Measurements from ENCODE around the gene MEAF6. TPM values are rescaled to one million over a fixed set of nuclear protein-coding genes. Genes with fewer than 3 reads are reported as not detected.

Gene MEAF6
- total and polyA plus RNA-seq, 2 experiments from 2014 or later, result 60.1 to 64.5 TPM

DNA sequence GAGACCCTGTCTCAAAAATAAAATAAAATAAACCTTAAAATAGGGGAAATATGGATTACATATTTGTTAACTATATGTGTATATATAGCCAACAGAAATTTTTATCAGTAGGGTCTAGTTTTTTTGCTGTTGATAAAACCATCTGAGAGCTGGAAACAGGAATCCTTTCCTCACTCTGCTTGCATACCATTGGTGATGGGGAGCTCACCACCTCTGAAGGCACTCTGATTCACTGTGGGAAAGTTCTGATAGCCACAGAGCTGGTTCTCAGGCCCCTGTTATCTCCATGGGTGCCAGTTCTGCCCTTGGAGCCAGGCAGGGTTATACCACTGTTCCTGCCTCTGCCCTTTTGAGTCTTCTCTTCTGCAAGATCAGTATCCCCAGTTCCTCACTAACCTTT lies 58.0 kb downstream of the MEAF6 start (continued):
- TF ChIP-seq, protein P1, sequence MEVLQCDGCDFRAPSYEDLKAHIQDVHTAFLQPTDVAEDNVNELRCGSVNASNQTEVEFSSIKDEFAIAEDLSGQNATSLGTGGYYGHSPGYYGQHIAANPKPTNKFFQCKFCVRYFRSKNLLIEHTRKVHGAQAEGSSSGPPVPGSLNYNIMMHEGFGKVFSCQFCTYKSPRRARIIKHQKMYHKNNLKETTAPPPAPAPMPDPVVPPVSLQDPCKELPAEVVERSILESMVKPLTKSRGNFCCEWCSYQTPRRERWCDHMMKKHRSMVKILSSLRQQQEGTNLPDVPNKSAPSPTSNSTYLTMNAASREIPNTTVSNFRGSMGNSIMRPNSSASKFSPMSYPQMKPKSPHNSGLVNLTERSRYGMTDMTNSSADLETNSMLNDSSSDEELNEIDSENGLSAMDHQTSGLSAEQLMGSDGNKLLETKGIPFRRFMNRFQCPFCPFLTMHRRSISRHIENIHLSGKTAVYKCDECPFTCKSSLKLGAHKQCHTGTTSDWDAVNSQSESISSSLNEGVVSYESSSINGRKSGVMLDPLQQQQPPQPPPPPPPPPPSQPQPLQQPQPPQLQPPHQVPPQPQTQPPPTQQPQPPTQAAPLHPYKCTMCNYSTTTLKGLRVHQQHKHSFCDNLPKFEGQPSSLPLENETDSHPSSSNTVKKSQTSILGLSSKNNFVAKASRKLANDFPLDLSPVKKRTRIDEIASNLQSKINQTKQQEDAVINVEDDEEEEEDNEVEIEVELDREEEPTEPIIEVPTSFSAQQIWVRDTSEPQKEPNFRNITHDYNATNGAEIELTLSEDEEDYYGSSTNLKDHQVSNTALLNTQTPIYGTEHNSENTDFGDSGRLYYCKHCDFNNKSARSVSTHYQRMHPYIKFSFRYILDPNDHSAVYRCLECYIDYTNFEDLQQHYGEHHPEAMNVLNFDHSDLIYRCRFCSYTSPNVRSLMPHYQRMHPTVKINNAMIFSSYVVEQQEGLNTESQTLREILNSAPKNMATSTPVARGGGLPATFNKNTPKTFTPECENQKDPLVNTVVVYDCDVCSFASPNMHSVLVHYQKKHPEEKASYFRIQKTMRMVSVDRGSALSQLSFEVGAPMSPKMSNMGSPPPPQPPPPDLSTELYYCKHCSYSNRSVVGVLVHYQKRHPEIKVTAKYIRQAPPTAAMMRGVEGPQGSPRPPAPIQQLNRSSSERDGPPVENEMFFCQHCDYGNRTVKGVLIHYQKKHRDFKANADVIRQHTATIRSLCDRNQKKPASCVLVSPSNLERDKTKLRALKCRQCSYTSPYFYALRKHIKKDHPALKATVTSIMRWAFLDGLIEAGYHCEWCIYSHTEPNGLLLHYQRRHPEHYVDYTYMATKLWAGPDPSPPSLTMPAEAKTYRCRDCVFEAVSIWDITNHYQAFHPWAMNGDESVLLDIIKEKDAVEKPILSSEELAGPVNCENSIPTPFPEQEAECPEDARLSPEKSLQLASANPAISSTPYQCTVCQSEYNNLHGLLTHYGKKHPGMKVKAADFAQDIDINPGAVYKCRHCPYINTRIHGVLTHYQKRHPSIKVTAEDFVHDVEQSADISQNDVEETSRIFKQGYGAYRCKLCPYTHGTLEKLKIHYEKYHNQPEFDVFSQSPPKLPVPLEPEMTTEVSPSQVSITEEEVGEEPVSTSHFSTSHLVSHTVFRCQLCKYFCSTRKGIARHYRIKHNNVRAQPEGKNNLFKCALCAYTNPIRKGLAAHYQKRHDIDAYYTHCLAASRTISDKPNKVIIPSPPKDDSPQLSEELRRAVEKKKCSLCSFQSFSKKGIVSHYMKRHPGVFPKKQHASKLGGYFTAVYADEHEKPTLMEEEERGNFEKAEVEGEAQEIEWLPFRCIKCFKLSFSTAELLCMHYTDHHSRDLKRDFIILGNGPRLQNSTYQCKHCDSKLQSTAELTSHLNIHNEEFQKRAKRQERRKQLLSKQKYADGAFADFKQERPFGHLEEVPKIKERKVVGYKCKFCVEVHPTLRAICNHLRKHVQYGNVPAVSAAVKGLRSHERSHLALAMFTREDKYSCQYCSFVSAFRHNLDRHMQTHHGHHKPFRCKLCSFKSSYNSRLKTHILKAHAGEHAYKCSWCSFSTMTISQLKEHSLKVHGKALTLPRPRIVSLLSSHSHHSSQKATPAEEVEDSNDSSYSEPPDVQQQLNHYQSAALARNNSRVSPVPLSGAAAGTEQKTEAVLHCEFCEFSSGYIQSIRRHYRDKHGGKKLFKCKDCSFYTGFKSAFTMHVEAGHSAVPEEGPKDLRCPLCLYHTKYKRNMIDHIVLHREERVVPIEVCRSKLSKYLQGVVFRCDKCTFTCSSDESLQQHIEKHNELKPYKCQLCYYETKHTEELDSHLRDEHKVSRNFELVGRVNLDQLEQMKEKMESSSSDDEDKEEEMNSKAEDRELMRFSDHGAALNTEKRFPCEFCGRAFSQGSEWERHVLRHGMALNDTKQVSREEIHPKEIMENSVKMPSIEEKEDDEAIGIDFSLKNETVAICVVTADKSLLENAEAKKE (CRISPR knock-in tag; IDR thresholded peaks at IDR 0.05), result no peak
- TF ChIP-seq EZH2phosphoT487 (IDR thresholded peaks at IDR 0.05; ENCODE audit: unreplicated experiment), result no peak
- TF ChIP-seq, protein P2, sequence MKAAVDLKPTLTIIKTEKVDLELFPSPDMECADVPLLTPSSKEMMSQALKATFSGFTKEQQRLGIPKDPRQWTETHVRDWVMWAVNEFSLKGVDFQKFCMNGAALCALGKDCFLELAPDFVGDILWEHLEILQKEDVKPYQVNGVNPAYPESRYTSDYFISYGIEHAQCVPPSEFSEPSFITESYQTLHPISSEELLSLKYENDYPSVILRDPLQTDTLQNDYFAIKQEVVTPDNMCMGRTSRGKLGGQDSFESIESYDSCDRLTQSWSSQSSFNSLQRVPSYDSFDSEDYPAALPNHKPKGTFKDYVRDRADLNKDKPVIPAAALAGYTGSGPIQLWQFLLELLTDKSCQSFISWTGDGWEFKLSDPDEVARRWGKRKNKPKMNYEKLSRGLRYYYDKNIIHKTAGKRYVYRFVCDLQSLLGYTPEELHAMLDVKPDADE (IDR thresholded peaks at IDR 0.05), result no peak
- no peak for TF ChIP-seq CREB1 (CRISPR knock-in tag; IDR thresholded peaks at IDR 0.05; ENCODE audit: low read depth)
- TF ChIP-seq, protein P3, sequence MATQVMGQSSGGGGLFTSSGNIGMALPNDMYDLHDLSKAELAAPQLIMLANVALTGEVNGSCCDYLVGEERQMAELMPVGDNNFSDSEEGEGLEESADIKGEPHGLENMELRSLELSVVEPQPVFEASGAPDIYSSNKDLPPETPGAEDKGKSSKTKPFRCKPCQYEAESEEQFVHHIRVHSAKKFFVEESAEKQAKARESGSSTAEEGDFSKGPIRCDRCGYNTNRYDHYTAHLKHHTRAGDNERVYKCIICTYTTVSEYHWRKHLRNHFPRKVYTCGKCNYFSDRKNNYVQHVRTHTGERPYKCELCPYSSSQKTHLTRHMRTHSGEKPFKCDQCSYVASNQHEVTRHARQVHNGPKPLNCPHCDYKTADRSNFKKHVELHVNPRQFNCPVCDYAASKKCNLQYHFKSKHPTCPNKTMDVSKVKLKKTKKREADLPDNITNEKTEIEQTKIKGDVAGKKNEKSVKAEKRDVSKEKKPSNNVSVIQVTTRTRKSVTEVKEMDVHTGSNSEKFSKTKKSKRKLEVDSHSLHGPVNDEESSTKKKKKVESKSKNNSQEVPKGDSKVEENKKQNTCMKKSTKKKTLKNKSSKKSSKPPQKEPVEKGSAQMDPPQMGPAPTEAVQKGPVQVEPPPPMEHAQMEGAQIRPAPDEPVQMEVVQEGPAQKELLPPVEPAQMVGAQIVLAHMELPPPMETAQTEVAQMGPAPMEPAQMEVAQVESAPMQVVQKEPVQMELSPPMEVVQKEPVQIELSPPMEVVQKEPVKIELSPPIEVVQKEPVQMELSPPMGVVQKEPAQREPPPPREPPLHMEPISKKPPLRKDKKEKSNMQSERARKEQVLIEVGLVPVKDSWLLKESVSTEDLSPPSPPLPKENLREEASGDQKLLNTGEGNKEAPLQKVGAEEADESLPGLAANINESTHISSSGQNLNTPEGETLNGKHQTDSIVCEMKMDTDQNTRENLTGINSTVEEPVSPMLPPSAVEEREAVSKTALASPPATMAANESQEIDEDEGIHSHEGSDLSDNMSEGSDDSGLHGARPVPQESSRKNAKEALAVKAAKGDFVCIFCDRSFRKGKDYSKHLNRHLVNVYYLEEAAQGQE (IDR thresholded peaks at IDR 0.05; ENCODE audit: unreplicated experiment), result no peak
- TF ChIP-seq ZNF114 (CRISPR knock-in tag; IDR thresholded peaks at IDR 0.05), result no peak
